Epidermal melanocyte (primary cell): ENCODE measurements around the gene SPR.
"Not testable (repeated sequence)": the region's sequence is repeated elsewhere in the genome, so short reads cannot be mapped to it uniquely, and the experiment has no call there.

Experiments
- DNase-seq: peaks from one replicate; pipeline ENCODE4 v3.0.0; 2011; ENCODE audit warnings: low spot score; ENCODE audit not compliant: insufficient read length

SPR gene

GRCh38 chr2:72888438-72889202 is 1.4 kb downstream of the SPR start:
- DNase-seq: no peak

DNA sequence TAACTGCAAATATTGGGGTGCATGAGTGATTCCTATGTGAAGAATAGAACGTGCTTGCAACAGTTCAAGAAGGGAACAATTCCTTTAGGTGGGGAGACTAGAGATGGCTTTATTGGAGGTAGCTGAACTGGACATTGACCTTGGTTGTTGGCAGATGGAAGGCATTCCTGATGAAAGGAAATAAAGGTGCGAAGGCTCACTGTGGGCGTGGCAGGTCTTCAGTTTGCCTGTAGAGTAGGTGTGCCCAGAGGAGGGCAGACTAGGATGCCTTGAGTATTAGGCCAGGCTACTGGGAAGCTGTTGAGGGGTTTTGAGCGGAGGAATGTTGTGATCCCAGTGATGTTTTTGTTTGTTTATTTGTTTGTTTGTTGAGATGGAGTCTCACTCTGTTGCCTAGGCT is 2.8 kb downstream of the SPR start:
- no peak for DNase-seq

DNA sequence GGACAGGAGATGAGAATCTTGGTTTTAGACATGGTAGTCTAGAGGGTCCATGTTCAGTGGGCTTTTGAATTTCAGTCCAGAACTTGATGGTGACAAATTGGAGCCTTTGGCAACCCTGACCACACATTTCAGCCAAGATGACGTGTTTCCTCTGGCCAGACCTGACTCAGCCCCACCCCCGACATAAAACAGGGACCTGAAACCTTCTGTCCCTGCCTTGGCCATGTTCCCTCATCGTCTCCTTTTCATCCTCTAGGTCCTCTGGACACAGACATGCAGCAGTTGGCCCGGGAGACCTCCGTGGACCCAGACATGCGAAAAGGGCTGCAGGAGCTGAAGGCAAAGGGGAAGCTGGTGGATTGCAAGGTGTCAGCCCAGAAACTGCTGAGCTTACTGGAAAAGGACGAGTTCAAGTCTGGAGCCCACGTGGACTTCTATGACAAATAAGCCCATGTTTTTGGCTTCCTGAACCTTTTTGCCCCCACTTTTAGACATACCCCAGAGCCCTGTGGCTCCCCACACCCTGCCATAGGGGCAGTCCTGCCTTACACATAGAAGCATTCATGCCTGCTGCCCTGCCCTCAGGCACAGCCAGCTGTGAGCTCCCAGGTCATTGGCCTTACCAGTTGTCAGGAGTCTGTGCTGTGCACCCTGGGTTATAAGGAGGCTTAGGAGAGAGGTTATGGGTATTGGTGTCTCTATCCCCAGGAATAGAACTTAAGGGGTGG is 4.0 kb downstream of the SPR start:
- no peak for DNase-seq

GRCh38 chr2:72892506-72893173 is 5.4 kb downstream of the SPR start:
- no peak for DNase-seq

GRCh38 chr2:72893594-72894319 is 6.5 kb downstream of the SPR start:
- DNase-seq: no peak

DNA sequence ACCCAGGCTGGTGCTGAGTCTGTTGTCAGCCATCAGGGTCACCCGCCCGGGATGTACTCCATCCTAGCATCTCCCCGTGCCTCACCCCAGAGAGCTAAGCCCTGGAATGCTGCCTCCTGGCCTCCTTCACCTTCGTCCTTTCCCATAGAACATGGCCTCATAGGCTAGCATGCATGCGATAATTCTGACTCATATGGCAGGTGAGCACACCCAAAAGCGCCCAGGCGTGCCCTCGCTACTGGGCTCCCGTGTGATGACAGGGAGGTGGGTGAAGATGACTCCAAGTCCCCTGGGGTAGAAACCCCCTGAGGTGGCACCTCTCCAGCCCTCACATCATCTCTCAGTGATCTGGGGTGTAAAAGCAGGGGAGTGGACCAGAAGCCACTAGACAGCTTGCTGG is 7.3 kb downstream of the SPR start:
- DNase-seq: no peak

DNA sequence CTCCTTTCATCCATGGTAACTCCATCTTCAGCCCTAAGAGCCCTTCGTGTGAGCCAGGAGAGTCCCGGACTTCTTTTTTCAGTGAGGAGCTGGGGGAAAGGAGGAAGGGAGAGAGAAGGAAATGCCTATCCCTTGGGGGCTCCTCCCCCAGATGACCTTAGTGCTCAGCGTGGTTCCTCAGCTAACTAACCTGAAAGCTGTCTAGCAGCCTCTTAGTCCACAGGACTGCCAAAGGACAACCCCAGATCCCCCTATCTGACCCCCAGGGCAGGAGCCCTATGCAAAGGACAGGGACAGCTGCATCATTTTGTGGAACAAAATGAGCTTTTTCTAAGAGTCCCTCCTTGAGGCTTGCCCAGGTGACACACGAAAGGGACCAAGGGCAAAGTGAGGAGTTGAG is 7.9 kb downstream of the SPR start:
- DNase-seq: no peak

- DNase-seq: no peak
These were observed 8.6 kb downstream of the SPR start for GRCh38 chr2:72895759-72896281.

DNA sequence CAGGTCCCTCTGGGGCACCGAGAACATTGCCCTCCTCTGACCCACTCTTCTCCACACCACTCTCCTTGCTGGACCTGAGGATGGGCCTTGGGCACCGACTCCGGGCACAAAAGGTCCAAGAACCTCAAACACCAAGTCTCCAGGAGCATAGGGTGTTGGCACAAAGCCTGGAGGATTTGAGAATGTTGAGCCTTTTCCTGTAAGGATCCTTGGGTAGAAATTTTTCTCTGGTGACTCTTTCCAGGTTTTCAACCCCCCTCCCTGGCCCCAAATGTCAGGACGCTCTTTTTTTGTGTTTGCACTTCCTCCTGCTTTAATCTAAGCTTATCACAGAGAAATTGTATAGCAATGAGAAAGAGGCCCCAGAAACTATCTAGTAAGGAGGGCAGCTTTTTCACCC is 9.2 kb downstream of the SPR start:
- DNase-seq: no peak

GRCh38 chr2:72897785-72898584 is 10.8 kb downstream of the SPR start:
- no peak for DNase-seq

GRCh38 chr2:72898585-72898906 is 11.3 kb downstream of the SPR start:
- no peak for DNase-seq

- no peak for DNase-seq
These were observed 13.1 kb downstream of the SPR start for GRCh38 chr2:72900191-72900825.

DNA sequence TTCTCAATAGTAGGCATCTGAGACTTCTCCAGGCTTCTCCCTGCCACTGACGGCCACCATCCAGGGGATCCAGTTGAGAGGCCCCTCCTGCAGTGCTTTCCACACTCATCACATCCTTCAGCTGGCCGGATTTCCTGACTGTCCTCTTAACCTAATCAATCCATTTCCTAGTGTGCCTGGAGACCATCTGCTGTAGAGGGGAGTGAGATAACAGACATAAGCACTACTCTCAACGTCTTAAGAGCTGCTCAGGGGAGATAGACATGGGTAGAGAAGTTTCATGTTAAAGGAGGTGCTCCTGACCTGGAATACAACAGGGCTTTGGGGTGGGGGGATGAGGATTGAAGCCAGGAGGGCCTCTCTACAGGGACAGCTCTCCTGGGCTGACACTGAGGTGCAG is 14.2 kb downstream of the SPR start:
- DNase-seq: no peak

- DNase-seq: not testable (repeated sequence)
These were observed 20.2 kb downstream of the SPR start for GRCh38 chr2:72907369-72907768.

DNA sequence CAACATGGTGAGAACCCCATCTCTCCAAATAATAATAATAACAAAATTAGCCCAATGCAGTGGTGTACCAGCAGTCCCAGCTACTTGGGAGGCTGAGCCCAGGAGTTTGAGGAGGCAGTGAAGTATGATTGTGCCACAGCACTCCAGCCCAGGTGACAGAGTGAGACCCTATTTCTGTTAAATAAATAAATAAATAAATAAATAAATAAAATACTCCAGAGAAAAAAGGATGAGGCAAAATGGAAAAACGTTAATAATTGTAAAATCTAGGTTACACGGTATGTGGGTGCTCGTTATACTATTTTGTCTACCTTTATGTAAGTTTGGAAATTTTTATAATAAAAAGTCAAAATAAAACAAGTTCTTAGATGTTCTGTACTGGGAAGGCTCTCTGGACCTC is 21.5 kb downstream of the SPR start:
- no peak for DNase-seq

GRCh38 chr2:72911256-72911655 is 24.0 kb downstream of the SPR start:
- no peak for DNase-seq

- no peak for DNase-seq
These were observed 26.4 kb downstream of the SPR start for GRCh38 chr2:72913486-72914205.

GRCh38 chr2:72914206-72914559 is 27.0 kb downstream of the SPR start:
- DNase-seq: no peak

- no peak for DNase-seq
These were observed 27.5 kb downstream of the SPR start for GRCh38 chr2:72914589-72915319.
